ENCODE results near the gene OLR1. TPM values are rescaled to one million over a fixed set of nuclear protein-coding genes. Genes with fewer than 3 reads are reported as not detected.
A peak's percentile ranks its signal among the peaks of the same experiment; 100 is the strongest.

The OLR1 gene
- total RNA-seq, 1 experiment from 2014 or later: 0.74 TPM

DNA sequence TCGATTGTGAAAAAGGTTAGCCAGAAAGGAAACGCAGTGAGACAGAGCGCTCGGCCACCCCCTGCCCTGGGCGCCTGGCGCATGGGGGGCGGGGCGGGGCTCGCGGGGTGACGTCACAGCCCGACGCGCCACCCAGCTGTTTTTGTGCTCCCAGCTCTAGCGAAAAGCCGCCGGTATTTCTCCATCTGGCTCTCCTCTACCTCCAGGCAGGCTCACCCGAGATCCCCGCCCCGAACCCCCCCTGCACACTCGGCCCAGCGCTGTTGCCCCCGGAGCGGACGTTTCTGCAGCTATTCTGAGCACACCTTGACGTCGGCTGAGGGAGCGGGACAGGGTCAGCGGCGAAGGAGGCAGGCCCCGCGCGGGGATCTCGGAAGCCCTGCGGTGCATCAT is 40.8 kb upstream of the OLR1 start, which contains the start of gene GABARAPL1:
Gene GABARAPL1, plus strand, starts transcription at position 139 of the 393 bp plus-strand sequence. Its CDS starts 253 bp downstream, at position 392.
- in situ Hi-C loops (cut with HindIII; ENCODE audit: low pct_unique_long_range_greater_than_20kb, low sequenced_read_pairs) (no loop called here), intact Hi-C loops (cut with micrococcal nuclease; ENCODE audit: unreplicated experiment) (no loop called here)
- no peaks in the 10 kb centered on the region for H3K27me3 ChIP-seq (ENCODE audit: control insufficient read depth, insufficient read depth, low read length)
- no peaks in the 10 kb centered on the region; the same call in 1 of the 2 replicates for H3K4me1 ChIP-seq (ENCODE audit: control insufficient read depth, insufficient read depth, low read length)
- H3K9me3 ChIP-seq (ENCODE audit: control insufficient read depth, insufficient read depth, low read depth, low read length): no peaks in the 10 kb centered on the region
- CTCF ChIA-PET: no interaction called here
- H3K27ac ChIP-seq (ENCODE audit: low read length): peak within 1 kb of the TSS; percentile 82
- H3K4me3 ChIP-seq (ENCODE audit: low read depth in 2 of 2, low read length in 2 of 2): peak within 1 kb of the TSS; percentile 72 to 85
- ATAC-seq (peak; percentile 91), DNase-seq (ENCODE audit: low read depth, low spot score) (no peak)
- TF ChIP-seq TCF7L2 (IDR thresholded peaks at IDR 0.05; ENCODE audit: low read depth, low read length) (no peak), POLR2AphosphoS5 (IDR thresholded peaks at IDR 0.05; ENCODE audit: low read depth, low read length) (no peak), SIN3A (IDR thresholded peaks at IDR 0.05; ENCODE audit: borderline replicate concordance, insufficient read depth, low read depth, low read length) (no peak)
- TF ChIP-seq, protein P1, sequence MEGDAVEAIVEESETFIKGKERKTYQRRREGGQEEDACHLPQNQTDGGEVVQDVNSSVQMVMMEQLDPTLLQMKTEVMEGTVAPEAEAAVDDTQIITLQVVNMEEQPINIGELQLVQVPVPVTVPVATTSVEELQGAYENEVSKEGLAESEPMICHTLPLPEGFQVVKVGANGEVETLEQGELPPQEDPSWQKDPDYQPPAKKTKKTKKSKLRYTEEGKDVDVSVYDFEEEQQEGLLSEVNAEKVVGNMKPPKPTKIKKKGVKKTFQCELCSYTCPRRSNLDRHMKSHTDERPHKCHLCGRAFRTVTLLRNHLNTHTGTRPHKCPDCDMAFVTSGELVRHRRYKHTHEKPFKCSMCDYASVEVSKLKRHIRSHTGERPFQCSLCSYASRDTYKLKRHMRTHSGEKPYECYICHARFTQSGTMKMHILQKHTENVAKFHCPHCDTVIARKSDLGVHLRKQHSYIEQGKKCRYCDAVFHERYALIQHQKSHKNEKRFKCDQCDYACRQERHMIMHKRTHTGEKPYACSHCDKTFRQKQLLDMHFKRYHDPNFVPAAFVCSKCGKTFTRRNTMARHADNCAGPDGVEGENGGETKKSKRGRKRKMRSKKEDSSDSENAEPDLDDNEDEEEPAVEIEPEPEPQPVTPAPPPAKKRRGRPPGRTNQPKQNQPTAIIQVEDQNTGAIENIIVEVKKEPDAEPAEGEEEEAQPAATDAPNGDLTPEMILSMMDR (IDR thresholded peaks at IDR 0.05): no peak
- TF ChIP-seq, protein P2, sequence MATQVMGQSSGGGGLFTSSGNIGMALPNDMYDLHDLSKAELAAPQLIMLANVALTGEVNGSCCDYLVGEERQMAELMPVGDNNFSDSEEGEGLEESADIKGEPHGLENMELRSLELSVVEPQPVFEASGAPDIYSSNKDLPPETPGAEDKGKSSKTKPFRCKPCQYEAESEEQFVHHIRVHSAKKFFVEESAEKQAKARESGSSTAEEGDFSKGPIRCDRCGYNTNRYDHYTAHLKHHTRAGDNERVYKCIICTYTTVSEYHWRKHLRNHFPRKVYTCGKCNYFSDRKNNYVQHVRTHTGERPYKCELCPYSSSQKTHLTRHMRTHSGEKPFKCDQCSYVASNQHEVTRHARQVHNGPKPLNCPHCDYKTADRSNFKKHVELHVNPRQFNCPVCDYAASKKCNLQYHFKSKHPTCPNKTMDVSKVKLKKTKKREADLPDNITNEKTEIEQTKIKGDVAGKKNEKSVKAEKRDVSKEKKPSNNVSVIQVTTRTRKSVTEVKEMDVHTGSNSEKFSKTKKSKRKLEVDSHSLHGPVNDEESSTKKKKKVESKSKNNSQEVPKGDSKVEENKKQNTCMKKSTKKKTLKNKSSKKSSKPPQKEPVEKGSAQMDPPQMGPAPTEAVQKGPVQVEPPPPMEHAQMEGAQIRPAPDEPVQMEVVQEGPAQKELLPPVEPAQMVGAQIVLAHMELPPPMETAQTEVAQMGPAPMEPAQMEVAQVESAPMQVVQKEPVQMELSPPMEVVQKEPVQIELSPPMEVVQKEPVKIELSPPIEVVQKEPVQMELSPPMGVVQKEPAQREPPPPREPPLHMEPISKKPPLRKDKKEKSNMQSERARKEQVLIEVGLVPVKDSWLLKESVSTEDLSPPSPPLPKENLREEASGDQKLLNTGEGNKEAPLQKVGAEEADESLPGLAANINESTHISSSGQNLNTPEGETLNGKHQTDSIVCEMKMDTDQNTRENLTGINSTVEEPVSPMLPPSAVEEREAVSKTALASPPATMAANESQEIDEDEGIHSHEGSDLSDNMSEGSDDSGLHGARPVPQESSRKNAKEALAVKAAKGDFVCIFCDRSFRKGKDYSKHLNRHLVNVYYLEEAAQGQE (IDR thresholded peaks at IDR 0.05; ENCODE audit: insufficient read depth in 1 of 2, low read depth in 2 of 2, low read length in 1 of 2): no peak
- peaks cover 7% of the 10 kb centered on the region; the same call in 1 of the 2 replicates for H3K36me3 ChIP-seq (ENCODE audit: control insufficient read depth, insufficient read depth, low read length)
- BruUV-seq (replicated peaks): no TSS peak
- POLR2A ChIA-PET: interaction anchor here (0.6 to 1.0 kb wide), 3 partner anchors 15 to 437 kb away, joined by 5 to 11 read pairs (median 9); no protein-coding TSS in a partner anchor

- no peaks in the 10 kb centered on the region for H3K27me3 ChIP-seq (ENCODE audit: control insufficient read depth, insufficient read depth, low read length)
- H3K4me1 ChIP-seq (ENCODE audit: control insufficient read depth, insufficient read depth, low read length): no peaks in the 10 kb centered on the region; the same call in 1 of the 2 replicates
- peak overlapping the region; percentile 71; the same call in 1 of the 2 replicates for H3K27ac ChIP-seq (ENCODE audit: low read length)
- POLR2A ChIA-PET: interaction anchor here (0.6 to 1.0 kb wide), 4 partner anchors 15 to 436 kb away, joined by 3 to 9 read pairs (median 4); no protein-coding TSS in a partner anchor
- ATAC-seq (peak; percentile 94), DNase-seq (ENCODE audit: low read depth, low spot score) (peak; percentile 90)
- intact Hi-C loops (cut with micrococcal nuclease; ENCODE audit: unreplicated experiment) (no loop called here), in situ Hi-C loops (cut with HindIII; ENCODE audit: low pct_unique_long_range_greater_than_20kb, low sequenced_read_pairs) (no loop called here)
- CTCF ChIA-PET: no interaction called here
- peak overlapping the region; percentile 72 to 85 for H3K4me3 ChIP-seq (ENCODE audit: low read depth in 2 of 2, low read length in 2 of 2)
- no TSS peak for BruUV-seq (replicated peaks)
- peak; percentile 24; the same call in 1 of the 2 replicates for TF ChIP-seq TCF7L2 (IDR thresholded peaks at IDR 0.05; ENCODE audit: low read depth, low read length)
- no peak; the same call in 1 of the 2 replicates for TF ChIP-seq SIN3A (IDR thresholded peaks at IDR 0.05; ENCODE audit: borderline replicate concordance, insufficient read depth, low read depth, low read length)
- peaks cover 7% of the 10 kb centered on the region; the same call in 1 of the 2 replicates for H3K36me3 ChIP-seq (ENCODE audit: control insufficient read depth, insufficient read depth, low read length)
- H3K9me3 ChIP-seq (ENCODE audit: control insufficient read depth, insufficient read depth, low read depth, low read length): no peaks in the 10 kb centered on the region
These were observed 40.2 kb upstream of the OLR1 start for GRCh38 chr12:10211940-10212738.

All from Panc1 (cell line).